Stimulated activated naive CD4-positive, alpha-beta T cell treated with Interleukin-2 at 50 U/mL for 16 hours (primary cell): ENCODE data around the gene DUOXA1.

Source experiments
- DNase-seq: peaks from one replicate; lab custom pipeline; 2025; lab: John Stamatoyannopoulos, UW

Gene DUOXA1

DNA sequence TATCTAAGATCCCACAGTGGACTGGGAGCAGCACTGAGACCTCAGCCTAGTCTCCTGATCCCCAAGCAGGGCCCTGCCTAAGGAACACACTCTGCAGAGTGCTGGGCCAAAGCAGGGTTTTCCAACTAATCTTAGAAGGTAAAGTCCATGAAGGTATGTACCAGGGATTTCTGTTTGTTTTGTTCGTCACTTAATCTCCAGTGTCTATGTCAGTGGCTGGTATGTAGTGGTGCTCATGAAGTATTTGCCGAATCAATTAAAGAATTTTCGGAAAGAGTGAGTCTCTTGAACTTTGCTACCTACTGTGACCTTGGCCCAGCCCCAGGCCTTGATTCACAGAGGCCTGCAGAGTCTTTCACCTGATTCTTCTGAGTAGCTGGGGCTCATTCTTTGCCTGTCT, 1.8 kb upstream of the DUOXA1 start:
- no peak for DNase-seq

DNA sequence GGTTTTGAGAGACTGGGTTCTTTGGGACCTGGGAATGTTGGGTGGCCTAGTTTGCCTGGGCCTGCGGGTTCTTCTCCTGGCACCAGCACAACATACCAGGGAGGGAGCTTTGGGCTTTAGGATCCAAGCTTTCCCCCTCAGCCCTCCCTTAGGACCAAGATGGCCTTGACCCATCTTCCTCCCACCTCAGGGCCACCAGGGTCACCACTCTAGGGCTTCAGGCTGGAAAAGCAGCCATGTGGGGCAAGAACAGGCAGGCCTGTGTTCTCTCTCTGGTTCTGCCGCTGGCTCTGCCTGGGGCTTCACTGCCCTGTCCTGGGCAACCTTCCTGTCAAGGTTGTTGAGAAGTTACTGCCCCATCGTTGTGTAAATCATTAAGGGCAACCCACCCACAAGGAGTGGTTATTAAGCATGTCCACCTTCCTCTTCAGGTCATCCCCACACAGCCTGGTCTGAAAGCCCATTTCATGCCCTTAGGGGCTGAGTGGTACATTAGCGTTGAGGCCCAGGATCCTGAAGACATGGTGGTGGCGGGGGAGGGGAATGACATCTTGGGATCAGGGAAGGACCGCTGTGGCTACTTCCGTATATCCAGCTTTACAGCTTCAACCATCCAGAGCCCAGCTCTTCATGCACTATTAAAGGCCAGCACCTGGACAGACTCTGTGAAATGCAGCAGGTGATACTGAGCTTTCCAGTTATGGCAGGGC, 767 bp upstream of the DUOXA1 start:
- no peak for DNase-seq

DNA sequence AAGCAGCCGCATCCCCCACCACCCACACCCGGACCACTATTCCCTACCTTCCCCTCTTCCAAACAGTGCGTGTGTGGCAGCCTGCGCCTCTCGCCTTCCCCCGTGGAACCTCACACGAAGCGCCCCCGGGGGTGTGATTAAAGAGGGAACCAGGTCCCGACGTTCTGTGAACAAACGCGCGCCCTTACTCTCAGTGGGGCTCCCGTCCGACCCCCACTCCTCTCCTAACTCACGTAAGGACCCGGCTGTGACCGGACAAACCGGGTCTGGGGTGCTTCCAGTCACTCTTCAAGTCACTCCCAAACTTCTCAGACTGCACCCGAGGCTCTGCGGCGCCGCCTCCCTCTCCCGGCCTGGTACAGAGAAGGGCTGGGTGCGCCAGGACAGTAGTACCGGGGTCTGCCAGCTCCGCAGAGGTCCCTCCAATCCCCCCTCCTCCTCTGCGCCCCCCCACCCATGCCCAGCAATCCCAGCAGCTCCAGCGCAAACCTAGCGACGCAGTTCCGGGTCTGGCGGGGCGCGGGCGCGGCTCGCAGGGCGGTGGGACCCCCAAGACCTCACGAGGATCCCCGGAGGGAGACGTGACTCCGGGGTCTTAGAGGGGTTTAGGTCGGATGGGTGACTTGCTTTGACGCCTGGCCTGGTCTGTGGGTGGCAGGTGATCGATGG, 574 bp downstream of the DUOXA1 start:
- no peak for DNase-seq

DNA sequence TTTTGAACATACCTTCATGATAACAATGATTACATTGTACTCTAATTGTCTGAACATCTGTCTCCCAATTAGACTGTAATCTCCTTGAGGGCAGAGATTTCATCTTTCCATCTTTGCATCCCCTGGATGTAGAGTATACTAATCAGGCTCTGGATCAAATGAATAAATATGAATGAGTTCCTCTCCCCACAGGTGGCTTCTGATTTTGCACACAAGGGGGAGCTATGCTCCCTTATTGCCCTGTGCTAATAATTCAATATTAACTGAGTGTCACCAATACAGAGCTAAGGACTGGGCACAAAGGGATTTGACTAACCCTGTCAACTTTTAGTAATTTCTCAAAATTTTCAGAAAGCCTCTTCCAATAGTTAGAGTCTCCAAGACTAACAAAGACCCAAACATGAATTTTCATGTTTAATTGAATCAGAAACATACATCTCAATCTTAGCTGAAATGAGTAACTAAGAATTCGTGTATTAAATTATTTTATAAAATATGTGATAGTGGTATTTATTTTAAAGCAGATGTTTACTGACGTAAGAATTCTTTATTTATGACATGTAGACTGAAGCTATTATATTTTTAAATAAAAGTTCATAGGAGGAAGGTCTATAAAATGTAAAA, 3.0 kb downstream of the DUOXA1 start:
- DNase-seq, result no peak

DNA sequence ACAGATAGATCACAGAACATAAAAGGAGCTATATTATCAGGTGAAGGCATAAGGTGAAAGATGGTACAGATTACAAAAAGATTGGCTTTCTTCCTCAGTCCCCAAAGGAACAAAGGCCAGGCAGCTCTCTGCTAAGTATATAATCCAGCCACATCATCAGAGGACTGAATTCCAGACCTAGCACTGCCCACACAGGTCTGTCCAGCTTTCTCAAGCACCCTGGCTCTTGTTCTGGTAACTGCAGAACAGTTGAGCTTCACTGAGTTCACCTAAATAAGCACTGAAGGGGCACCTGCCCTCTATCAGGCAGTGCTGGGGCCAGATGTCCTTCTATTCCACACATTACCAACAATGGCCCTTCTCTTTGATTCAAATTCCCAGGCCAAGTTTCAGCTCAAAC, 6.3 kb downstream of the DUOXA1 start:
- no peak for DNase-seq

DNA sequence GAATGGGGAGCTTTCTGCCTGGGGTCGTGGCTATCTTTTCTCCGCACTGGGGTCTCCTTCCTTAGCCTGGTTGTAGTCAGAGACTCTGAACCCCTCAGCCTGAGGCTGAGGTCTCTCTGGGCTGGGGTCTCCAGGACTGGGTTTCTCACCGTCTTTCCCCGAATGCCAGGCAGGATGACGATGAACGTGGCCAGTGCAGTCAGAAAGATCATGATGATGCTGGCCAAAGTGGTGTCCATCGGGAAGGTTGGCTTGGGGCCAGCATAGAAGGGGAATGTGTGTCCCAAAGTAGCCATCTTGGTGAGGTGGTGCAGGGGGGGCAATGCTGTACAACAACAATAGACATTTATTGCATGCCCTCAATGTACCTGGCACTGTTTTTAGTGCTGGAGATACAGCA, 7.0 kb downstream of the DUOXA1 start:
- no peak for DNase-seq

DNA sequence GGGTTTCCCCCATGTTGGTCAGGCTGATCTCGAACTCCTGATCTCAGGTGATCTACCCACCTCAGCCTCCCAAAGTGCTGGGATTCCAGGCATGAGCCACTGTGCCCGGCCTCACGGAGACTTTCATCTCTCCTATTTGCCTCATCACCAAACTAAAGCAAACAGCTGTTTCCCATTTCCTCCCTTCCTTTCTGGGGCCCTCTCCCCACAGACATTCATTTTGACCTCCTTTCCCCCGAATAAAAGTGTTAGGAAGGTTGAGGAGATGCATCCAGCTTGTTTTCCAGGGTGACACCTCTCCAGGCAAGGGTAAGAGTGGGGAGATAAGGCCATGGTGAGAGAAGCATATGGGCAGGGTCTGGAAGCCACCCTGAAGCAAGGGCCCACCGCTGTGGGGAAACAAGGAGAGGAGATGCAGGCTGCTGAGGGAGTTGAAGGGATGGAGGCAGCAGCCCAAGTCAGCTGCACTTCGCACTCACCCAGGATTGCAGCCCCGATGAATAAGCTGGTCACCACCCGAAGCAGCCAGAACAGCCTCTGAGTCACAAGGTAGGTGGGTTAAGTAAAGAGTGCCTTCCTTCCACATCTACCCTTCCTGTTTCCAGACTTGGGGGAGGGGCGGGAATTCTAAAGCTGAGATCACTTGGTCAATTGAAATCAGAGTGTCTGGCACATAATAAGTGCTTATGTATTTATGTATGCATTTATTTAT, 7.8 kb downstream of the DUOXA1 start:
- DNase-seq, result no peak

DNA sequence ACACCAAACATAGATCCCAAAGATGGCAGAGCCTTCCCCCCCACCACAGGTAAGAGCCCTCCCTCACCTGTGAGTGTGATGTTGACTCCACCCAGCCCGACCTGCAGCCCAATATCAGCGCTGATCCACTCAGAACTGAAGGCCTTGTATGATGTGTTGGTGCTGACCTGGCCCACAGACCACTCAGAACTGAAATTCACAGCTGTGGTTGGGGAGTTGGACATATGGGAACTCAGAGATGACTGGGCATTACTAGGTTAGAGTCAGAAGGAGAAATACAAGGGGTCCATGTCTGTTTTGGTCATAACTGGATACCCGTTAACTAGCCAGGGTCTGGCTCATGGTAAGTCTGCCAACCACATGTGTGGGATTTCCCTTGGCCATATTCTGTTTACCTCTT, 8.7 kb downstream of the DUOXA1 start:
- DNase-seq, result no peak

DNA sequence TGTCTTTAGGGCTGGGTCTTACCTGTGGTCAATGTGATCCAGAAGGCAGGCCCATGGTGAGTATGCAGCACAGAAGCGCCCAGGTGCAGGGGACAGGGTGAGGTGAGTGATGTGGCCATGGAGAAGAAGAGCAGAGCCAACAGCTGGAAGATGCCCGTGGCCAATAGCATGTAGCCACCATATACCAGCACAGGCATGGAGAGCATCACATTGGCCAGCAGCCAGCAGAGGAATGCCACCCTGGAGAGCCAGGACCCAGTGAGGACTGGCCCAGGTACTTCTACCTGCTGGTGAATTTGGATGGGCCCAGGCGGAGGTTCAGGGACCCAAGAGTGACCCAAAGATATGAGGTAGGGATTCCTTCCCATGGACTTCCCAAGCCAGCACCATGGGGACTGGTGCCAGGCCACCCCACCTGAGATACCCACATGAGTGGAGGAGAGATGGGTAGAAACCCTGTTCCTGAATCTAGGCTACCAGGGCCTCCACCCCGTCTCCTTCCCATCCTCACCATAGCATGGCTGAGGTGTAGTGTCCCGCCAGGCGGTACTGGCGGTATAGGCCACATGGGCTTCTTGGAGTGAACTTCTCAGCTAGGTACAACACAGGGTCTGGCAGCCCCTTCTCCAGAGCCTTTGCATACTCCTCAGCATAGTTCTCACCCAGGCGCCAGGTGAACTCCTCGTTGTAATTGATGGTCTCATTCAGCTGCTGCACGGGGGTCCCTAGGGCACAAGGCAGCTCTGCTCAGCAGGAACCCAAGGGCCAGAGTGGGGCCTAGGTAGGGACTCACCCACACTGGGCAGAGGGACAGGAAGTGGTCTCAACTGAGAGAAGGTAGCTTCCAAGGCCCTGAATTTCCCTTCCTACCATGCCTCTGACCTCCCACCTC, 9.4 kb downstream of the DUOXA1 start:
- DNase-seq, result no peak

DNA sequence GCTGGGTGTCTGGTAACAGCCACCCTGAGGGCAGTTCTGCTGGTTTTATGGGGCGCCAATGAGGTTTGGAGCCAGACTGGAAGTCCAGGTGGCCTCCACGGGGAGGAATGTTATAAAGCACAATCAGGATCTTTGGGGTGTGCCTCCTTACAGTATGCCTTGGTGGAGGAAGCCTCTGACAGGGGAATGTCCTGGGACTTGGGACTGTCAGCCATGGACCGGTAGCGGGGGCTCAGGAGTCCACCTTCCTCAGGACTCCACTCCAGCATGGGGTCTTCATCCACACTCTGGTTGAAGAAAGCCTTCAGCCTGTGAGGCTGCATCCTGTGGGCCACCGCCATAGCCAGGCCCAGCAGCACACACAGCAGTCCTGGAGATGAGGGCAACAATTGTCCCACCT, 10.7 kb downstream of the DUOXA1 start:
- no peak for DNase-seq

DNA sequence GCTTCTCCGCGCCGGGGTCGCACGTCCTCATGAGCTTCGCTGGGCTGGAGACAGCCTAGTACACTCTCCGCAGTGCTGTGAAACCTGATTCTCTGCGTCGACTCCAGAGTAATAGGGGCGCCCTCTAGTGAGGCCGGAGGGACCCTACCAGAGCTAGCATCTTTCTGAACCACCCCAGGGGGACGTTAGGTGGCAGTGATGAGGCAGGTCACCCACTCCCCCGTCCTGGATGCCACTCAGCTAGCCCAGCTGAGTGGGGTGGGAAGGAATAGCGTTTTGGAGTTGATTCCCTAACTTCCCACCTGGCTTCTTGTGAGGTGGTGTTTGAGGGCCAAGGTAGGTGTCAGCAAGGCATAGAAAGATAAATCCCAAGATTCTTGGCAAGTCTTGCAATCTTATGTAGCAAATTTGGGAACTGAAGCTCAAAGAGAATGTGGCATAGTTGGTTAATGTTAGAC, 11.5 kb downstream of the DUOXA1 start:
- peak; percentile 78 for DNase-seq

DNA sequence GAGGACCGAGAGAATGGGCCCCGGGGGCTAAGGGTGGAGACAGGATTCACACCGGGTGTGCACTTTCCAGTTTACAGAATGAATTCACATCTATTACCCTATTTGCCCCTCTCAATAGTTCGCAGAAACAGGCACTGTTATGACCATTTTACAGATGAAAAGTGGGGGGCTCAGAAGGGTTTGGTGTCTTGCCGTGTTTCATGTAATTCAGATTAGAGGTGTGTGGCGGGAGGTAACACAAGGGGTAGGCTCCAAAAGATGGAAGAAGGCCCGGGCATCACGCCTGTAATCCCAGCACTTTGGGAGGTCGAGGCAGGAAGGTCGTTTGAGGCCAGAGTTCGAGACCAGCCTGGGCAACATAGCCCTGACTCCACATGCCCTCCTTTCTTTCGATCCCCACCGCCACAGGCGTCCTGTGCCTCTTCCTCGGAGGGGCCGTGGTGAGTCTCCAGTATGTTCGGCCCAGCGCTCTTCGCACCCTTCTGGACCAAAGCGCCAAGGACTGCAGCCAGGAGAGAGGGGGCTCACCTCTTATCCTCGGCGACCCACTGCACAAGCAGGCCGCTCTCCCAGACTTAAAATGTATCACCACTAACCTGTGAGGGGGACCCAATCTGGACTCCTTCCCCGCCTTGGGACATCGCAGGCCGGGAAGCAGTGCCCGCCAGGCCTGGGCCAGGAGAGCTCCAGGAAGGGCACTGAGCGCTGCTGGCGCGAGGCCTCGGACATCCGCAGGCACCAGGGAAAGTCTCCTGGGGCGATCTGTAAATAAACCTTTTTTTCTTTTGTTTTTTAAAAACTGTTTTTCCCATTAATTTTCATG, 12.2 kb downstream of the DUOXA1 start:
- no peak for DNase-seq

DNA sequence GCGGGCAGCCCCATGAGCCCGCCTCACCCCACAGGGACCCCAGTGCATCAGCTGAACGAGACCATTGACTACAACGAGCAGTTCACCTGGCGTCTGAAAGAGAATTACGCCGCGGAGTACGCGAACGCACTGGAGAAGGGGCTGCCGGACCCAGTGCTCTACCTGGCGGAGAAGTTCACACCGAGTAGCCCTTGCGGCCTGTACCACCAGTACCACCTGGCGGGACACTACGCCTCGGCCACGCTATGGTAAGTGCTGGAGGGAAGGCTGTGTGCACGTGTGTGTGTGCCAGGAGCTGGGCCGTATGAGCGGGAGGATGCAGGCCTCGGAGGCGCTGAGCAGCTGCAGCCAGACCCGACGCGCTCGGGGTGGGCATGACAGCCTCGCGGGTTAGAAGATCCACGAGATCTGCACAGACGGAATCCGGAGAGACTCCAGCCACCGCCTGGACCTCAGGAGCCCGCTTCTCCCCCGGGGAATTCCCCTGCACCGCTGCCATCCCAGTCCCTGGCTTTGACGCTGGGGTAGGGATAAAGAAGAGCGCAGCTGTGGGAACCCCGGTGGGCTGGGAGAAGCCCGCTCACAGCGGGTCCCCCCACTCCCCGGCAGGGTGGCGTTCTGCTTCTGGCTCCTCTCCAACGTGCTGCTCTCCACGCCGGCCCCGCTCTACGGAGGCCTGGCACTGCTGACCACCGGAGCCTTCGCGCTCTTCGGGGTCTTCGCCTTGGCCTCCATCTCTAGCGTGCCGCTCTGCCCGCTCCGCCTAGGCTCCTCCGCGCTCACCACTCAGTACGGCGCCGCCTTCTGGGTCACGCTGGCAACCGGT, 13.0 kb downstream of the DUOXA1 start:
- DNase-seq, result no peak

DNA sequence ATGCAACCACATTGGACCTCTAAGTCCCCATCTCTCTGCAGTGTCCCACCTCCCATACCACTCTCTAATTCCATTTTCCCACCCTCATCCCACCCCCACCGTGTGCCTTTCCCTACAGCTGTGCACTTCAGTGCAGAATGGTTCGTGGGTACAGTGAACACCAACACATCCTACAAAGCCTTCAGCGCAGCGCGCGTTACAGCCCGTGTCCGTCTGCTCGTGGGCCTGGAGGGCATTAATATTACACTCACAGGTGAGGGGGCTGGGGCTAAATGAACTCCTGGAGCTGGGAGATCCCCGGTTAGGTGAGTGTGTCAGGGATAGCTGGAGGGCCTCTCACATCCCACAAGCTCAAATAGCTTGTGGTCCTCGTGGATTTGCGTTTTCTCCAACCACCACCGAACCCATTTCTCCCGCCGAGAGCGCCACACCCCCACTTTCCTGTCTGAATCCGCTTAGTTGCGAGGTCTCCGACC, 13.6 kb downstream of the DUOXA1 start:
- DNase-seq, result no peak

DNA sequence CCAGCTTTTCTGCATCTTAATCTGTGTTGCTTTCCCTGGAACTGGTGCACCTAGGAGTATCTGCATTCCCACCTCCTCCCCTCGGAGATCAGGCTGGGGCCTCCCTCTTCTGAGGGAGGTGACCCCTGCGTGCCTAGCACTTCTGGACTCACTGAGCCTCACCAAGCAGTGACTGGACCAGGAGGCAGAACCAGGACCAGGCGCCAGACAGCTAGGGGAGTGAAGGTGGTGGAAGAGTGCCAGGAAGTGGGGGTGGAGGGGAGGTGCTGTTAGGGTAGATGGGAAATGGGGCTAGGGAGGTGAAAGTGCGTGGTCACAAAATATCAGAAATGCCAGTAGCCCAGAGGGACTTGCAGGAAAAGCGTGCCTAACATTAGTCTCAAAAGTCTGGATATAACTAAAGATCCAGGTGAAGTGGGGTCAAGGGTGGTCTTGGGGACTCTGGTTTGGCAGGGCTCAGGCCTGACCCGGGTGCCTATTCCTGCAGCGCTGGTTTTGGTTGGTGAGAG, 14.3 kb downstream of the DUOXA1 start:
- DNase-seq, result no peak

DNA sequence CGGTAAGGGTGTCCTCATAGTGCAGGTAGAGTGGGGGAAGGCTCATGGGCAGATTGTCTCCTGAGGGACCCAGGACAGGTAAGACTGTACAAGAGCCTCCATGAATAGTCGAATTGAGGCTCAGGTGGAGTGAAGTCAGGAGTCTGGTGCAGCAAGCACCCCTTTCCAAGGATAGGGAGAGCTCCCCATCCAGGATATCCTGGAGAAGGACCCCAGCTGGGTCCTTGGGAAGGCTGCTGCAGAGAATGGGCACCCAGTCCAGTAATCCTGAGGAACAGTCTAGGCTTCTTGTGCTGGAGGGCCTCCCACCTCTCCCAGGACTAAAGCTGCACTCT, 15.0 kb downstream of the DUOXA1 start:
- DNase-seq, result no peak

DNA sequence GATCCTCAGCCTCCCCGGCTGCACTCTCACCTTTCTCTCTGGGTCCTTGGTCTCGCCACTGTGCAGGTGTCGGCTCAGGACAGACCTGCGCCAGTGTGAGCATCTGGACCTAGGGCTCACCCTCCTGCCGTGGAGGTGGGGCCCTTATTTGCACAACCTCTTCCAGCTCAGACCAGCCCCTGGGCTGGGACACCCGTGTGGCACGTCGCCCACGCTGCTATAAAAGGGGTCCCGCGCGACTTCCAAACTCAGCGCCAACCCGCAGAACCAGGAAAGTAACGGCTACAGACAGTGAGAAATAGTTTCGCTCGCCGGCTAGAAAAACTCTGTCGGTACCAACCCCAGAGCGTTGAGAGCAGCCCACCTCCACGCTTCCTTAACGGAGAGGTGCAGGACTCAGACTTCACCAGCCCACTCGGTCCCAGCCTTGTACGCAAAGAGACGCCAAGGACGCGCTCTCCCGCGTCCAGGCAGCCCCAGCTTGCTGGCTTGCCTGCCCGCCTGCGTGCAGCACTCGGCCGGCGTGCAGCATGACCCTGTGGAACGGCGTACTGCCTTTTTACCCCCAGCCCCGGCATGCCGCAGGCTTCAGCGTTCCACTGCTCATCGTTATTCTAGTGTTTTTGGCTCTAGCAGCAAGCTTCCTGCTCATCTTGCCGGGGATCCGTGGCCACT, 15.5 kb downstream of the DUOXA1 start, which contains the start of the genes DUOX2 and DUOXA2:
DUOX2 (minus strand) TSS at position 97 of the 675 bp plus-strand sequence. CDS start 761 bp downstream, outside the sequence.
DUOXA2 (plus strand) TSS at position 251 of the 675 bp plus-strand sequence; CDS start at position 531, 280 bp downstream.
- no peak for DNase-seq

DNA sequence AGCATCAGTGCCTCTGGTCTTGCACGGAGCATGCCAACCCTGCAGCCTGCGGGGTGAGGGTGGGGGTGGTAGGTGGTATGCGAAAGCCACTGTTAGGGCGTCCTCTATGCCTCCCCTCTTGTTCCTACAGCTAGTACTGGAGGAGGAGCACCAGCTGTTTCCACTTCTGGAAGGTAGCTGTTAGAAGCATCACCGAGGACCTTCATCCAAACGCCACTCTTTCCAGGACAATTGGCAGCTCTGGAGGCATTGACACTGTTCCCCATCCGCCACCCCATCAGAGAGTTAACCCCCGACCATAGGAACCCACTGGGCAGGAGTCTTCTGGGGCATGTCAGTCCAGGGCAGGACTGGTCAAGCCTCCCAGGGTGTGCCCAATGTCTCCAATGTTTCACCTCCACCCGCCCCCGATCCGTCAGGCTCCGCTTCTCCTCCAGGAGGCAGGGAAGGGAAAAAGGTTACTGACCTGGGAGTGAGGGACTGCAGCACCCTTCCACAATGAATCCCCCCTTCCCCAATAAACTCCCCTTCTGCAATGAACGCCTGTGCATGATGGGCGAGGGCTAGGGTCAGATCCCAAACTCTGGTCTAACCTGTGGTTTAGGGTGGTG, 16.2 kb downstream of the DUOXA1 start:
- no peak for DNase-seq
